ENCODE measurements around the gene ABAT. TPM values are rescaled to one million over a fixed set of nuclear protein-coding genes. Genes with fewer than 3 reads are reported as not detected.

The ABAT gene
- total and polyA plus RNA-seq, 2 of the 8 experiments (the other 6 are each of a cell fraction or from before 2014, with no cell fraction given) = 6.4 to 8.4 TPM

DNA sequence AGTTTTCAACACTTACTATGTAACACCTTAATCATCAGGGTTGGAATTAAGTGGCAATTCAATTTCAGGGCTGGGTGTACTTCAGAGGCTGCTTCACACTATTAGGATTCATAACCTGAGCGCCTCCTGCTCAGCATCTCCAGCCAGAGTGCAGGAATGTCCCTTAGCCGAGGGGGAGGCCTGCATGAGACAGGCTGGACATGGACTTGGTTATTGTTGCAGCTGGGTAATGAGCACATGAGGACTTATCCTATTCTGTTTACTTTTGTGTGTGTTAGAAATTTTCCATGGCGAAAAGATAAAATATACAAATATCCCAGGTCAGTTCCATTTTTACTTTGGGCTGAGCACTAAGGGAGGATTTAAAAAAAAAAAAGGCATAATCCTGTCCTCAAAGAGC, 133.6 kb downstream of the ABAT start (continued):
- TF ChIP-seq KDM4A (IDR thresholded peaks at IDR 0.05; ENCODE audit: low read depth, low read length, severe bottlenecking) = no peak
